ENCODE results near the gene CHRNG.
A peak's percentile ranks its signal among the peaks of the same experiment; 100 is the strongest.

The CHRNG gene, protein sequence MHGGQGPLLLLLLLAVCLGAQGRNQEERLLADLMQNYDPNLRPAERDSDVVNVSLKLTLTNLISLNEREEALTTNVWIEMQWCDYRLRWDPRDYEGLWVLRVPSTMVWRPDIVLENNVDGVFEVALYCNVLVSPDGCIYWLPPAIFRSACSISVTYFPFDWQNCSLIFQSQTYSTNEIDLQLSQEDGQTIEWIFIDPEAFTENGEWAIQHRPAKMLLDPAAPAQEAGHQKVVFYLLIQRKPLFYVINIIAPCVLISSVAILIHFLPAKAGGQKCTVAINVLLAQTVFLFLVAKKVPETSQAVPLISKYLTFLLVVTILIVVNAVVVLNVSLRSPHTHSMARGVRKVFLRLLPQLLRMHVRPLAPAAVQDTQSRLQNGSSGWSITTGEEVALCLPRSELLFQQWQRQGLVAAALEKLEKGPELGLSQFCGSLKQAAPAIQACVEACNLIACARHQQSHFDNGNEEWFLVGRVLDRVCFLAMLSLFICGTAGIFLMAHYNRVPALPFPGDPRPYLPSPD

DNA sequence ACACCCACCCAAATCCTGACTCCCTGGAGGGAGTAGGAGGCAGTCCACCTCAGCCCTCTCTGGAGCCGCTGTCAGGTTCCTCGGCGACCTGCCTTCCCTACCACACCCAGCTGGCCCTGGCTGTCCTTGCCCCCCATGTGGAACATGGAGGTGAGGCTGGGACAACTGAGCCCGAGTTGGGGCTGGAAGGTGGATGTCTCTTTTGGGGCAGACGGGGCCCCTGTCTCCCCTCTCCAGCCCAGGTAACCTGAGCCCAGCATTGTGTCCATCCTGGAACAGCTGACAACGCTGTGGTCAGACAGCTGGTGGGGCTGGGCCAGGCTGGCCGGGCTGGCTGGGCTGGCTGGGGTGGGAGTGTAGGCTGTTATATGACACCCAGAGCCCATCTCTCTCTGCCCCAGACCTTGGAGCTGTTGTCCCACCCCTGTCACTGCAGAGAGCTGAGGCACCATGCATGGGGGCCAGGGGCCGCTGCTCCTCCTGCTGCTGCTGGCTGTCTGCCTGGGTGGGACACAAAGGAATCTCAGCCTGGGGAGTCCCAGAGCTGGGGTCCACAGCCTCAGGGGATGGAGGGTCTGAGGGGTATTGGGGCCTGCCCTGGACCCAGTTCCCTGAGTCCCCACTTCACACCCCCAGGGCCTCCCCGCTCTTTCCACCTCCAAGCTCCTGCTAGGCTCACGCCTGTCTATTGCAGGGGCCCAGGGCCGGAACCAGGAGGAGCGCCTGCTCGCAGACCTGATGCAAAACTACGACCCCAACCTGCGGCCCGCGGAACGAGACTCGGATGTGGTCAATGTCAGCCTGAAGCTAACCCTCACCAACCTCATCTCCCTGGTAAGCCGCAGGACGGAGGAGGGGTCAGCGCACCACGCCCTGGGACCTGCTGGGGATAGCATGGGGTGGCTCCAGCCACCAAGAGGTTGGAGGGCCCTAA, at the start of gene CHRNG:
Gene CHRNG, plus strand, starts transcription at position 395 of the 934 bp plus-strand sequence. Its CDS starts 56 bp downstream, at position 451.
- DNase-seq = no peak

DNA sequence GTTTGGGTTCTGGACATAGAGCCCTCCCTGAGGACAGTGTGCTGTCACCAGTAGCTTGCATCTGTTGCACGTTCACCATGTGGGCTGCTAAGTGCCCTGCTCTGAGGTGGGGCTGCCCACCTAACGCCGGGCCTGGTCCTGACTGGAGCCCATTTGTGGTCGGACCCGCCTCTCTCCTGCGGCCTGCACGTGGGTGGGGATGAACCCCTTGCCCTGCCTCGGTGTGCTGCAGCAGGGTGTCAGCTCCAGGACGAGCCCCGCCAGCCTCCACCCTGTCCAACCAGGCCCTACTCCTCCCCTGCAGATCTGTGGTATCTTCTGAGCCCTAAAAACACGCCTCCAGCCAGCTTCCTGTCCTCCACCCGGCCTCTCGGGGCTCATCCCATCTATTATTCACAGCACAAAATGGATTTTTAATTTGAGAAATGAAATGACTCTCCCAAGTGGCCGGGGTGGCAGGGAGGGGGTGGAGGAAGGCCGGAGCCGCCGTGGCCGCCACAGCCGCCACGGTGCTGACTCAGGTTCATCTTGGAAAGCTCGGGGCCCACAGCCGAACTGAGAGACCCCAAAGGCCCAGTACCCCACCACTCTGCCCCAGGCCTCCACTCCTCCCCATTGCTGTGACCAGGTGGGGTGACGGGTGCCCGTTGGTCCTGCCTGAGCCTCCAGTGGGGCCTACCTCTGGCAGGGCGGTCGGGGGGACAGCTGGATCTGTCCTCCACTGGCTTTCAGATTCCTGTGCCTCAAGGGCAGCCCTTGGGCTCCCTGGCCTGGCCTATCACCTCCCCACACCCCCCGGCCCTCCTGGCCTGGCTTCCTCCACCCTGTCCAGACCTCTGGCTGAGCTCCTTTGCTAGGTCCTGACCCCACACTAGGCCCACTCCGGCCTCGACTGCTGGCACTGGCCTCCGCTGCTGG, 49.0 kb upstream of the CHRNG start:
- no peak for DNase-seq

DNA sequence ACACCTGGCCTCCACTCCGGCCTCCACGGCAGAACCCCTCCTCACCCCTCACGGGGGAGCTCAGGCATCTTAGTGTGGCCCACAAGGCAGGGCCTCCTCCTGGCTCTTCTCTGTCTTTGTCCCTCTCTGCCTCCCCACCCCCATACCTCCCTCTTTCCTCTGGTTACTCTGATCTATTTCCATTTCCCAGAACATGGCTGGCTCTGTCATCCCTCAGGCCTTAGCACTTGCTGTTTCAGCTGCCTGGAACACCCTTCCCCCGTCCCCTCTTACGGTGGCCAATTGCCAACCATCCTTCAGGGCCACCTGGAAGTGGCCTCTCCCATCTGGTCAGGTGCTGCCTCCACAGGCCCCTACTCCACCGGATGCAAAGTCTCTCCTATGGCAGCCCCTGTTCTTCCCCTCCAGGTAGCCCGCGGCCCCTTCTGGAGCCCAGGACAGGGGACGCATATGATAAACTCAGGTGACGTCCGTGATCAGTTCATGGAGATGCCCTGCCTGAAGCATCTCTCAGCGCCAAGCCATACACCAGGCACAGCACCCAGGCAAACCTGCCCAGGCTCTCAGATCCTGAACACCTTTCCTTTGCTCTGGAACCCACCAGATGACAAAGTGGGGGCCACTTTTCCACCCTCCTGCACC, 48.2 kb upstream of the CHRNG start:
- no peak for DNase-seq

DNA sequence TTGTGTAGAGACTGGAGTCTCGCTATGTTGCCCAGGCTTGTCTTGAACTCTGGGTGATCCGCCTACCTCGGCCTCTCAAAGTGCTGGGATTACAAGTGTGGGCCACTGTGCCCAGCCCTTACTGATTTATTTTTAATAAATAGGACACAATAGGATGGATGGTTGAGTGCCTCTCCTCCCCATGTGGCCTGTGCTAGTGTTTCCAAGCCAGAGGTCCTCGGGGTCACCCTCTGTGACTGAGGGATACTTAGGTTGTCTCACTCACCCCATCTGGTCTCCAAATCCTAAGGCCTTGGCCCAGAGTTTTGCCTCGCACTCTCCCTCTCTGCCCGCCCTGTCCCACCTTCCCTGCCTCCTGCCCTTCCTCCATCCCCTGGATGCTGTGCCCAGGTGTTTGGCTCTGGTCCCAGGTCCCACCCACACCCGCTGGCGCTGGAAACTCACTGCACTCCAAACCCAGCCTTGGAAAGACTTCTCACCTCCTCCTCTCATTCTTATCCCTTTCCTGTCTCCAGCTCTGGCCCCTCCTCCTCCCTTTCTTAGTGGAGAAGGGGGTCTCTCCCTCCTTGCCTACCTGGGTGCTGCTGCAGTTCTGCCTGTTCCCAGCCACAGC, 47.1 kb upstream of the CHRNG start:
- no peak for DNase-seq

DNA sequence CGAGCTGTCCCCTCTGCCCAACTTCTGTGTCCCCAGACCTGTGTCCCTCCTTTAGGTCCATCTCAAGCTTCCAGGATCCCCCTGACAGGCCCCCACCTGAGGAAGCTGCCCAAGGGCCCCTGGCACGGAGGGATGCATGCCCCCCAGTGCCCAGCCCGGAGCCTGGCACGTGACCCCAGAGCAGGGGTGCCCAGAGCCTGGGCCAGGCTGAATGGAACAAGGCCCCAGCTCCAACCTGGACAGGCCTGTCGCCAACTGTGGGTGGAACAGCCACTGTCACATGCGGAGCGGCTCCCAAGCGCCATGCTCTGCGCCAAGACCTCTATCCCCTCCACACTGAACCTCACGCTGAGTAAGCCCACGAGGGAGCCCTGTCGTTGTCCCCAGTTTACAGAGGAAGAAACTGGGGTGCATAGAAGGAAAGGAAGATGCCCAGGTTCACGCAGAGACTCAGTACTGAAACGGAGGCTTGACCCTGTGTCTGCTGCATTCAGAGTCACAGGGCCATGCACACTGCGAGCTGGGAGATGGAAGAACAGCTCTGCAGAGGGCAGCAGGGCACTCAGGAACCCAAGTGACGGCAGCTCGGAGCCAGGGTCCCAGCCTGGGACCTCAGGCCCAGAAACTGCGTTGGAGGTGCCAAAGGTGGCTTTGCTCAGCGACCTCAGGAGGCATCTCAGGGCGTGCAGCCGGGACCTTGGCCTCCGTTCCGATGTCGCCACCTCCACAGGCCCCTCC, 46.4 kb upstream of the CHRNG start:
- DNase-seq = no peak

DNA sequence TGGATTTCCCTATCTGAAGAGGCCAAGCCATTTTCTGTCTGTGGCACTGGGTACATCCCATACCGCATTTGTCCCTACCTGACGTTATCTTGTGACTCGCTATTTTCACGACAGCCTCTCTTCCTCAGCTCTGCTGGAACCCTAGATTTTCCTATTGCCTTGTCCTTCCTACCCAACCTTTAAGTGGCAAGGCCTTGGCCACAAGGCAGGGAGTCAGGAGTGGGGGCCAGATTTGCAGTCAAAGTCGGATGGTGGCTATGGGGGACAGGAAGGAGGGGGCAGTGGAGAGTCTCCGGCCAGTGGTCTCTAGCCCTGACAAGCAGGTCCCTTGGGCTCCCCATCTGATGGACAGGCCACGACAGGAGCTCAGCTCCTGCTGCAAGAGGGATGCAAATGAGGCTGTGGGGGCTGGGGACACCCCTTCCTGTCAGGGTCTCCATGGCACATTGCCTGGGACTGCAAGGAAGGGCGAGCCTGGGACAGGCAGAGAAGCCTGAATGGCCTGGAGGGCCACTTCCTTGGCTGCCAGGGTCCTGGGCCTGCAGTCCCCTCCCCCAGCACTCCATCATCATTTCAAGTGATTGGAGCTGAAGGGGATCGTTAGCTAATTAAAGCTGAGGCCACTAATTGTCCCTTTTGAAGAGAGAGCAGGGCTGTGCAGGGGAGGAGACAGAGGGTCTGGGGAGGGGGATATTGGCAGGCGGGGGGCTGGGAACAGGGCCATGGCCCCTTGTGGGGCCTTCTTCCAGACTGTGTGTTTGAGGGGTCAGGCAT, 45.6 kb upstream of the CHRNG start:
- no peak for DNase-seq

DNA sequence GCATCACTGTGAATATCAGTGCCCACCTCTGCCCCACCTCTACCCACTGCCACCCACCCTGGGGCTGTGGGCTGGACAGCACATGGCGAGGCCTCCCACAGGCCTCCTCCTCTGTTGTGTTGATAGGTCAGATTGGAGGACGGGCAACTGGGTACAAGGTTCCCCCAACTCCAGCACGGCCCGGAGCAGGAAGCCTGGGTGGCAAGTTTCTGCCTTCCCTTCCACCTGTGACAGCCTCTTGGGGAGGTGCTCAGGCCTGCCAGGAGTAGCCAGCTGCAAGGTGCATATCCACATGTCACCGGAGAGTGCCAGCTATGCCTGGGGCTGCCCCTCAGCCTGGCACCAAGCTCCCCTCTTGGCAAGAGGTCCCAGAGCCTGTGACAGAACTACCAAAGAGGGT, 45.0 kb upstream of the CHRNG start:
- no peak for DNase-seq

DNA sequence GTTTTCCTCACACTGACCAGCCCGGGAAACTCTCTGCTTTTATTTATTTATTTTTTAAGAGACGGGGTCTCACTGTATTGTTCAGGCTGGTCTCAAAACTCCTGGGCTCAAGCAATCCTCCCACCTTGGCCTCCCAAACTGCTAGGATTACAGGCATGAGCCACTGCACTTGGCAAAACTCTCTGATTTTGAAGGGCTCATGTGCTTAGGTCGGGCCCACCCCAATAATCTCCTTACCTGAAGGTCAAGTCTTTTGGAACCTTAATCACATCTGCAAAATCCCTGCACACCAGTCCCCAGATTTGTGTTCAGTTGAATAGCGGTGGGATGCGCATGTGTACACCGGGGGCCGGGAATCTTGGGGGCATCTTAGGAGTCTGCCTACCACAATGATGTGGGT, 44.2 kb upstream of the CHRNG start:
- no peak for DNase-seq

DNA sequence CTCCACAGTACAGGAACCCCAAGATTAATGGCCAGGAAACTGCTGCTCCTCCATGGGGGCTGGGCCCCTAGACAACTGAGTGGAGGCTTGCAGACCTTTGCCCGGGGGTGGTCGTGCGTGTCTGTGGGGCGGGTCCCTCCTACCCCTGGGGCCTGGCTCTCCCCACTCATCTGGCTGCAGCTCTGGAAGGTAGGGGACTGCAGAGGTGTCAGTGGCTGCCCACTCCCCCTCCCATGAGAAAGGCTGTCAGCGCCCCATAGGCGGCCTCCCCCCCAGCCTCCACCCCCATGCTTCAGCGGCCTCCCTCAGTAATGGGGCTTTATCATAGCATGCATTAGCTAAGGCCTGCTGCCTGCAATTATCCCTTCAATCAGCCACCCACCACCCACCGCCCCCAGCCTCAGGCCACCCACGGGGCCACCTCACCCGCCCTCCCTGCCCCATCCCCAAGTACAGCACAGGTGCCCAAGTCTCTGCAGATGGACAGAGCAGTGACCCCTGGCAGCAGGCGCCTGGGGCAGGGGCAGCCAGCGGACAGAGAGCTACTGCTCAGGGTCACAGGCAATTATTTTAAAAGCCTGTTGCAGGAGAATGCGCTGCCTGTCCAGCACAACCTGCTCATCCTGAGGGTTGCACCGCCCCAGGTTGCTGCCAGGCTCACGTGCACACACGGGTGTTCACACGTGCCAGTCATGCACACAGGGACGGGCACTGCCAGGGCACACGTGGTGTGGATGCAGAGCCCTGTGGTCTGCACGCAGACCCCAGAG, 42.8 kb upstream of the CHRNG start:
- no peak for DNase-seq

DNA sequence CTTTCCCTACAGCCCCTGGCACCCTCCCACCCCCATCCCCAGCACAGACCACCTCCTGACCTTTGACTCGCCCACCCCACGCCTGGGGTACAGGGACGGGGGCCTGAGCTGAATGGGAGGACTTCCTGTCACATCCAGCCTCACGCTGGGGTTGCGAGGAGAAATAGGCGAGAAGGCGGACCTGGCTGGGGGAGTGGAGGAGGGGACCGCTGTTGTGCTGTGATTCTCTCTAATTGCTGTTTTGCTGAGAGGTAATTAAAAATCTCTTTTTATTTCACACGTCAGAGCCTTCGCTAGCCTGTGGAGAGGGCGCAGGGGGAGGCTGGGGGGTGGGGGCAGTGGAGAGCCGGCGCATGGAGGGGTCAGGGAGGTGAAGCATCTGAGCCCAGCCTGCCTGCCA, 42.1 kb upstream of the CHRNG start:
- no peak for DNase-seq

DNA sequence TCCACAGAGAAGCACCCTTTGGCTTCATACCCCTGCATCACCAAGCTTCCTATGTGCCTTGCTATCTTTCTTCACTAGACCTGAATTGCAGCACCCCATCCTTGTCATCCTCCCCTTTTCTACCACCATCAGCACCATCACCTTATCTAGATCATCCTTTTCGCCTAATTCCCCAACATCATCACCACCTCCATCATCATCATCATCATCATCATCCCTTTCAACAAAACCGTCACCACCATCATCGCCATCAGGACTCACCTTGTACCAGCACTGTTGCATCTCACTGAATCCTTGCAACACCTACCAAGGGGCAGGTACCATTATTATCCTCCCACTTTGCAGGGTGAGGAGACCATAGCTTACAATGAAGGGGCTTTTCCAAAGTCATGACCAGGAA, 41.0 kb upstream of the CHRNG start:
- no peak for DNase-seq

DNA sequence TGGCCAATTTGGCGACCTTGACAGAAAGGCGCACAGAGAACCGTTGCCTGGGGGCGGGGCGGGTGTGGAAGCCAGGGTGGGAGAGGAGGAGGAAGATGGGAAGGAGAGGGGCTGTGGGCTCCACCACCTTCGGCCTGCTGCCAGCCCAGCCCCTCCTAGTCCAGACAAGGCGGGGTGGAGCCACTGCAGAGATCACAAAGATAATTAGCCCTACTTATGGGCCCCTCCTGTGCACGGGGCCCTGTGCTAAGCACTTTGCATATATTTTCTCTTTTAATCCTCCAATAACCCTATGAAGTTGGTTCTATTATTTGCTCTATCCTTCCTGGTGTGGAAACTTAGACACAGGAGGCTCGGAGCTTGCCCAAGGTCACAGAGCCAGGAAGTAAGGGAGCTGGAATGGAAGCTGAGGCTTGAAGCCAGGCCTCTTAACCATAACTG, 38.1 kb upstream of the CHRNG start:
- no peak for DNase-seq

DNA sequence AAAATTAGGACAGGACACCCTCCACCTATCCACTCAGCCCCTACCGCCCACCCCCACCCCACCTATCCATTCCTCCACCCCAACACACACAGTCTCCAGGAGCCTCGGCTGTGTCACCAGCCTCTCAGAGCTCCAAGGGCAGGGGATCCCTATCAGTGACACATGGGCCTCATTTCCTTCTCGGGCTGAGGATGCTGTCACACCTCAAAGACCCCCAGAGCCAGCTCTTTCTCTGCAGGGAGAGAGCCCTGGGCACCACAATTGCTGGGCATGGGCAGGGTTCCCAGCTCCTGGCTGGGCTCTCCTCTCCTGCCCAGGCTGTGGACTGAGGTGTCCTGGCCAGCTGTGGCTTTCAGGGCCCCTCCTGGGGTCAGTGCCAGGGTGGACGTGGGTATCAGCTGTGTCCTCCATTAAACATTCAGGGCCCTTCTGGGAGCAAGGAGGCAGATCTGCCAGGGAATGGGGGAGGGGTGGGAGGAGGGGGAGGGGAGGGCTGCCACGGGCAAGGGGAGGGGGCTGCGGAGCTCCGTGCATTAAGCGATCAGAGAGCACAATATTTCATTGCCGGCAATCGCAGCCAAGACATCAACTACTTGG, 37.6 kb upstream of the CHRNG start:
- no peak for DNase-seq

DNA sequence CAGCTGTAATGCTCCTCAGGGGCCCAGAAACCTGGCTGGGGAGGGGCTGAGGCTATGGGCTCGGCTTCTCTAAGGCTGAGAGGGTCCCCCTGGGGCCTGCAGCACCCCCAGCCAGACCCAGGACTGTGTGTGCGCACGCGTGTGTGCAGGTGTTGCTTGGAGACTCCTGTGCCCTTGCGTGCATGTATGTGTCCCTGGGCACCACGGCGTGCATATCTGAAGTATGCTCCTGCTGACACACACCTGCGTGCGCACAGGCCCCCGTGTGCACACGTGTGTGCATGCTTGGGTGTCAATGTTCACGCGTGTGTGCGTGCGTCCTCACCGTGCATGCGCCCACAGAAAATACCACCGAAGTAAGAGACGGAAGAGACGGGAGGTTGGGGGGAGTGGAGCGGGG, 37.0 kb upstream of the CHRNG start:
- DNase-seq = peak in 1 of 2 donors; percentile 38

DNA sequence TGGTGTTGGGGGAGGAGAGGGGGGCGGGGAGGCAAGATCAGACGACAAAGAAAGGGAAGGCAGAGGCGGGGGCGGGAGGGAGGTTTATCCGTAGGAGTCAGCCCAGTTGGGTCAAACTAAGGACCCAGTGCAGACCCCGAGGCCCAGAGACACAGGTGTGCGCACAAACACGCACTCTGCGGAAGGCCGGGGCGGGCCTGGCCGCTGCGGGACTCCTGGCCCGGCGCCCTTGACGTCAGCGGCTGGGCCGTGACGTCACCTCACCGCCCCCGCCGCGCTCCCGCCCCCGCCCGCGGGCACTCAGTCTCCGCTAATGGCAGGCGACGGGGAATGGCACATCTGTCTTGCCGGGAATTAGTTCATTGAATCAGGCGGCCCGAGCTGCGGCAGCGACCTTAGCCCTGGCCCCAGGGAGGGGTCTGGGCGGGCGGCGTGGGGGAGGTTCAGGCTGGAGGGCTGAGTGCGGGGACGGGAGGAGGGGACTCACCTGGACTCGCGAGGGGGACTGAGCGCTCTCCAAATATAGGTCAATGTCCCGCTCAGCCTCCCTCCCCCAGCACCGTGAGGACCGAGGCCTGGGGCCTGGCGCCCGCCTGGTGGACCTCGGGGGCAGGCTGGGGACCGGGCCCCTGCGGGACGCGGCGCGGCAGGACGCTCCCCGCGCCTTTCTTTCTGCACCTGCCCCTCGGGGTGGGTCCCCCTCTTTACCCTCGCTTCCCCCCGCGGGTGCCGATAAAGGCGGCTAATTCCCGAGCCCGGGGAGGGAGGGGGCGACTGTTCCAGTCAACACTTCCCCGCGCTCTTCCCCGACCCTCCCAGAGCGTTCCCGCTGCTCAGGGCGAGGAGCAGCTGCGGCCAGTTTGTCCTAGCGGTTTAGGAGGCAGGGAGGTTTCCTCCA, 36.3 kb upstream of the CHRNG start:
- peak; percentile 12 to 51 for DNase-seq

DNA sequence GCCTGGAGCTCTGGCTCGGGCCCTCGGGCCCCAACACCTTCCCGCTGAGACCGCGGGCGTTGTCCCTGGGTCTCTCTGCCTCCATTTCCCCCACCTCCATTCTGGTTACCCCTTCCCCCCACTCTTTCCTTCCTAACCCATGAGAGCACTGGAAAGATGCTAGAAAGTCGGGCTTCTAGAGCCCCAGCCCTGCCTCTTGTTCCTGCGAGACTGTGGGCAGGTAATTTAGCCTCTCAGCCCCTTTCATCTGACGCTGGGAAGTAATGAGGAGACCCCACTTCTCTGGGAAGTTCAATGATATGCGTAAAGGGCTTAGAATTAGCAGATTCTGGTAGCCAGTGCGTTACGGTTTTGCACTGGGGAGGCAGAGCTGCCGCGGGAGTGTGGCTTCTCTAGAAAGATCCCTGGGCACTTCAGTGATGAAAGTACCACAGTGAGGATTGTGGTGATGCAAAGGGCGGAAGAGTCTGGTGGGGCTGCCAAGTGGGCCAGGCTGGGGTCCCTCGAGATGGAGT, 35.6 kb upstream of the CHRNG start:
- DNase-seq = no peak

DNA sequence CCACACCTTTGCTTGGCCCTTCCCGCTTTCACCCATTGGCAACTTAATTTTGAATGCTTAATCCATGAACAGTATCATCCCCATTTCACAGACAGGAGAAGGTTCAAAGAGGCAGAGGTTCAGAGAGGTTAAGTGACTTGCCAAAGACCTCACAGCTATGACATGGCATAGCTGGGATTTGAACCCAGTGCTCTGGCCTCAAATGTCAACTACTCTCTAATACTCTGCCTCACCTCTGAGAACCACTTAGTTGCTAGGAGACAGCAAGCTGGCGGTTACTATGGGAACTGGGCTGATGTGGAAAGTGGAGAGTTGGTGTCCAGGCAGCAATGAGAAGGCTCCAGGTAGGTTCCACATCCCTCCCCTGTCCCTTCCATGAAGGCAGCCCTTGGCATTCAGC, 35.1 kb upstream of the CHRNG start:
- DNase-seq = no peak
